GM23248 (cell line): Measurements from ENCODE around the gene NHS.

Experiments used
- EZH2 ChIP-seq: fragments of 200-600 bp; sonication (generic); IDR thresholded peaks from 2 replicates; pipeline ENCODE4 v1.6.1; 2018; ENCODE audit warnings: antibody characterized with exemption, mild to moderate bottlenecking; ENCODE audit not compliant: insufficient read depth, poor library complexity, severe bottlenecking
- EZH2phosphoT487 ChIP-seq: fragments of 200-600 bp; sonication (generic); IDR thresholded peaks from 2 replicates; pipeline ENCODE4 v1.6.1; 2018; ENCODE audit warnings: antibody characterized with exemption, moderate library complexity, mild to moderate bottlenecking, low read depth; ENCODE audit not compliant: insufficient read depth

- TF ChIP-seq EZH2 (no peak), EZH2phosphoT487 (no peak)
Observed at GRCh38 chrX:17621566-17622270, 246.7 kb downstream of the NHS start.
